IMR-90 (cell line): Measurements from ENCODE around the gene NDOR1. TPM values are rescaled to one million over a fixed set of nuclear protein-coding genes. Genes with fewer than 3 reads are reported as not detected.

Experiments used
- ATAC-seq: fragments of 200-7000 bp; cut with Tn5 transposase; 2 replicates; pipeline ENCODE4 v1.9.1; 2020; ENCODE audit warnings: low read depth, mild to moderate bottlenecking, moderate library complexity
- BruUV-seq: library from RNA; stranded (reverse); fragments of 400-500 nt; replicated peaks from 2 replicates; lab custom pipeline; 2021; lab: Mats Ljungman, UMichigan
- CTCF ChIA-PET: fragments of 300-600 bp; formaldehyde crosslinking; extraction: SDS; loops from one replicate; lab custom pipeline; 2021; ENCODE audit warnings: antibody characterized with exemption; lab: Yijun Ruan, JAX
- POLR2A ChIA-PET: fragments of 300-600 bp; sonication (Branson Sonifier 250); formaldehyde crosslinking; loops from one replicate; lab custom pipeline; 2022; ENCODE audit warnings: antibody characterized with exemption; ENCODE audit not compliant: unreplicated experiment; lab: Charles Lee
- DNase-seq: peaks from one replicate; pipeline ENCODE4 v3.0.0; 2013
- H2AFZ ChIP-seq: replicated peaks from 2 replicates; pipeline ENCODE3; 2013; ENCODE audit warnings: low read length, mild to moderate bottlenecking; ENCODE audit not compliant: poor library complexity
- H2AK5ac ChIP-seq: 2 replicates; pipeline ENCODE4 v1.6.1; 2013; ENCODE audit warnings: low read depth, low read length, inconsistent platforms
- H2AK9ac ChIP-seq: replicated peaks from 2 replicates; pipeline ENCODE3; 2013; ENCODE audit warnings: mild to moderate bottlenecking, low read depth, low read length, moderate library complexity; ENCODE audit not compliant: poor library complexity
- H2BK120ac ChIP-seq: 2 replicates; pipeline ENCODE4 v1.6.1; 2013; ENCODE audit warnings: low read depth, low read length, inconsistent platforms
- H2BK15ac ChIP-seq: 3 replicates; pipeline ENCODE4 v1.6.1; 2013; ENCODE audit warnings: low read depth, low read length, inconsistent platforms
- H2BK20ac ChIP-seq: 2 replicates; pipeline ENCODE4 v1.6.1; 2013; ENCODE audit warnings: low read depth, mild to moderate bottlenecking, inconsistent platforms, low read length, moderate library complexity
- H2BK5ac ChIP-seq: 2 replicates; pipeline ENCODE4 v1.6.1; 2013; ENCODE audit warnings: mild to moderate bottlenecking, low read depth, low read length, inconsistent platforms; ENCODE audit not compliant: poor library complexity, severe bottlenecking
- H3K14ac ChIP-seq: replicated peaks from 2 replicates; pipeline ENCODE4 v1.6.1; 2013; ENCODE audit warnings: low read depth, low read length, inconsistent platforms
- H3K18ac ChIP-seq: 2 replicates; pipeline ENCODE4 v1.6.1; 2013; ENCODE audit warnings: low read depth, low read length, control low read depth
- H3K23ac ChIP-seq: 2 replicates; pipeline ENCODE4 v1.6.1; 2013; ENCODE audit warnings: low read depth, low read length, inconsistent platforms
- H3K27ac ChIP-seq: 2 replicates; pipeline ENCODE4 v1.5.1; 2013; ENCODE audit warnings: mild to moderate bottlenecking, control low read depth, low read length; ENCODE audit not compliant: insufficient read depth
- H3K27me3 ChIP-seq: 2 replicates; pipeline ENCODE4 v1.6.1; 2013; ENCODE audit warnings: low read length; ENCODE audit not compliant: control insufficient read depth, insufficient read depth
- H3K36me3 ChIP-seq: 2 replicates; pipeline ENCODE4 v1.6.1; 2013; ENCODE audit warnings: low read length, mixed read lengths; ENCODE audit not compliant: control insufficient read depth, insufficient read depth
- H3K4ac ChIP-seq: 2 replicates; pipeline ENCODE4 v1.6.1; 2013; ENCODE audit warnings: low read depth, low read length, inconsistent platforms
- H3K4me1 ChIP-seq: 2 replicates; pipeline ENCODE4 v1.6.1; 2013; ENCODE audit warnings: low read length, mixed read lengths; ENCODE audit not compliant: control insufficient read depth, insufficient read depth
- H3K4me2 ChIP-seq: 2 replicates; pipeline ENCODE4 v1.6.1; 2013; ENCODE audit warnings: low read depth, mild to moderate bottlenecking, control low read depth, low read length, moderate library complexity
- H3K4me3 ChIP-seq: 2 replicates; pipeline ENCODE4 v1.5.1; 2013; ENCODE audit warnings: low read depth, mild to moderate bottlenecking, control low read depth, low read length, moderate library complexity; ENCODE audit not compliant: insufficient read depth
- H3K56ac ChIP-seq: 2 replicates; pipeline ENCODE4 v1.6.1; 2013; ENCODE audit warnings: low read length, inconsistent platforms; ENCODE audit not compliant: insufficient read depth; ENCODE audit errors: extremely low read depth
- H3K79me1 ChIP-seq, 2 experiments: 2 replicates each; pipeline ENCODE4 v1.6.1; 2013; ENCODE audit warnings: low read length in 2 of 2, inconsistent platforms in 1 of 2, low read depth in 1 of 2
- H3K9ac ChIP-seq: 2 replicates; pipeline ENCODE4 v1.6.1; 2013; ENCODE audit warnings: low read depth, low read length, control low read depth
- H3K9me1 ChIP-seq: 2 replicates; pipeline ENCODE4 v1.6.1; 2013; ENCODE audit warnings: low read length, inconsistent platforms; ENCODE audit not compliant: insufficient read depth
- H3K9me3 ChIP-seq: 2 replicates; pipeline ENCODE4 v1.6.1; 2013; ENCODE audit warnings: low read length; ENCODE audit not compliant: control insufficient read depth, insufficient read depth
- H4K20me1 ChIP-seq: 2 replicates; pipeline ENCODE4 v1.6.1; 2013; ENCODE audit warnings: low read length, inconsistent platforms; ENCODE audit not compliant: insufficient read depth
- H4K5ac ChIP-seq: 2 replicates; pipeline ENCODE4 v1.6.1; 2013; ENCODE audit warnings: mild to moderate bottlenecking, low read depth, low read length, control low read depth
- H4K8ac ChIP-seq, 2 experiments: 2 replicates each; pipeline ENCODE4 v1.6.1; 2013; ENCODE audit warnings: low read depth in 2 of 2, low read length in 2 of 2, control low read depth in 1 of 2, inconsistent platforms in 1 of 2
- H4K91ac ChIP-seq: 2 replicates; pipeline ENCODE4 v1.6.1; 2013; ENCODE audit warnings: low read depth, low read length, inconsistent platforms; ENCODE audit not compliant: insufficient read depth
- BHLHE40 ChIP-seq: fragments of 150-350 bp; IDR thresholded peaks from 2 replicates; pipeline ENCODE4 v1.6.1; 2016; ENCODE audit warnings: mild to moderate bottlenecking, low read depth, low read length
- CHD1 ChIP-seq: IDR thresholded peaks from 2 replicates; pipeline ENCODE4 v1.6.1; 2012; ENCODE audit warnings: low read depth, low read length, improper control_type of control experiment
- CTCF ChIP-seq: conservative IDR thresholded peaks from 2 replicates; pipeline ENCODE4 v1.5.1; 2012; ENCODE audit warnings: mild to moderate bottlenecking, low read depth, low read length, improper control_type of control experiment
- ELK1 ChIP-seq: fragments of 150-350 bp; IDR thresholded peaks from 2 replicates; pipeline ENCODE4 v1.6.1; 2016; ENCODE audit warnings: low read depth, mild to moderate bottlenecking, low read length, moderate library complexity, borderline replicate concordance
- FOS ChIP-seq: fragments of 150-350 bp; IDR thresholded peaks from 2 replicates; pipeline ENCODE4 v1.6.1; 2016; ENCODE audit warnings: low read depth, low read length
- MAFK ChIP-seq: IDR thresholded peaks from 2 replicates; pipeline ENCODE4 v1.6.1; 2012; ENCODE audit warnings: low read depth, low read length, improper control_type of control experiment
- MAZ ChIP-seq: IDR thresholded peaks from 2 replicates; pipeline ENCODE4 v1.6.1; 2012; ENCODE audit warnings: low read depth, mild to moderate bottlenecking, low read length, improper control_type of control experiment, moderate library complexity, borderline replicate concordance
- MXI1 ChIP-seq: IDR thresholded peaks from 2 replicates; pipeline ENCODE4 v1.6.1; 2012; ENCODE audit warnings: low read depth, mild to moderate bottlenecking, low read length, moderate library complexity, borderline replicate concordance
- NFE2L2 ChIP-seq: fragments of 150-350 bp; IDR thresholded peaks from 2 replicates; pipeline ENCODE4 v1.6.1; 2016; ENCODE audit warnings: low read depth, mild to moderate bottlenecking, low read length
- POLR2A ChIP-seq: IDR thresholded peaks from 2 replicates; pipeline ENCODE4 v1.6.1; 2012; ENCODE audit warnings: mild to moderate bottlenecking, low read depth, low read length
- RAD21 ChIP-seq: IDR thresholded peaks from 2 replicates; pipeline ENCODE4 v1.6.1; 2012; ENCODE audit warnings: low read length, improper control_type of control experiment
- RCOR1 ChIP-seq: IDR thresholded peaks from 2 replicates; pipeline ENCODE4 v1.6.1; 2012; ENCODE audit warnings: mild to moderate bottlenecking, low read length, improper control_type of control experiment; ENCODE audit not compliant: insufficient replicate concordance
- RFX5 ChIP-seq: IDR thresholded peaks from 2 replicates; pipeline ENCODE4 v1.8.0; 2012; ENCODE audit warnings: low read depth, mild to moderate bottlenecking, low read length, moderate library complexity
- SMC3 ChIP-seq: fragments of 150-350 bp; IDR thresholded peaks from 2 replicates; pipeline ENCODE4 v1.6.1; 2016; ENCODE audit warnings: low read depth, mild to moderate bottlenecking, antibody characterized with exemption, low read length, moderate library complexity
- USF2 ChIP-seq: fragments of 150-350 bp; IDR thresholded peaks from 2 replicates; pipeline ENCODE4 v1.6.1; 2017; ENCODE audit warnings: mild to moderate bottlenecking, antibody characterized with exemption, low read length, low read depth
- WGBS, 2 experiments: methylation state at CpG; one replicate each; pipeline versions ENCODE4 v1.1.5 to v1.1.7; 2013; ENCODE audit warnings: missing lambda C conversion rate in 2 of 2; ENCODE audit not compliant: insufficient read length in 1 of 2; ENCODE audit errors: extremely low coverage in 2 of 2; 5-methylcytosine and 5-hydroxymethylcytosine counted together
- dilution Hi-C: fragments of 300-500 bp; cut with HindIII; formaldehyde crosslinking; loops from one replicate; pipeline ENCODE4 v1.14.3; 2018; ENCODE audit warnings: low sequenced_read_pairs; ENCODE audit not compliant: unreplicated experiment
- in situ Hi-C: fragments of 300-500 bp; cut with MboI; formaldehyde crosslinking; loops from 3 replicates; pipeline ENCODE4 v1.14.3; 2019; ENCODE audit warnings: low sequenced_read_pairs, inconsistent platforms, mixed read lengths
- intact Hi-C: fragments of 100-400 bp; cut with micrococcal nuclease; formaldehyde crosslinking; loops from 2 replicates; pipeline ENCODE4 v1.10.0; 2022
- polyA plus RNA-seq, 3 experiments: library from polyadenylated mRNA; depleted of rRNA; stranded (reverse); fragments of >200 nt; gene quantifications; 2 replicates each; pipeline ENCODE4 v1.2.3, GENCODE V29; 2012; ENCODE audit warnings: low replicate concordance in 1 of 3
- total RNA-seq: library from RNA; depleted of rRNA; stranded (reverse); fragments of >200 nt; gene quantifications from 2 replicates; pipeline ENCODE4 v1.2.3, GENCODE V29; 2012

NDOR1 gene
- total and polyA plus RNA-seq, 2 of the 4 experiments (the other 2 are of a cell fraction): 0.90 to 10.6 TPM

- Histone ChIP-seq H3K14ac (no peak overlapping the region), H3K27ac (no peak overlapping the region), H3K79me1 (no peaks in the 10 kb centered on the region), H4K8ac (no peak overlapping the region), H2BK15ac (no peak overlapping the region), H3K9me3 (no peaks in the 10 kb centered on the region), H3K4me3 (no peak overlapping the region), H2BK120ac (no peak overlapping the region), H3K23ac (no peak overlapping the region), H4K5ac (no peak overlapping the region), H2AK5ac (no peak overlapping the region), H3K18ac (no peak overlapping the region), H2AK9ac (peak overlapping the region; percentile 65), H3K4ac (no peak overlapping the region), H3K4me2 (no peak overlapping the region), H3K36me3 (no peaks in the 10 kb centered on the region), H2BK5ac (no peak overlapping the region), H3K27me3 (peaks cover 59% of the 10 kb centered on the region), H4K91ac (no peak overlapping the region), H4K20me1 (0 out of 2 replicates have a peak, but pooled peaks cover 5% of the 10 kb centered on the region), H3K56ac (no peak overlapping the region), H2BK20ac (no peak overlapping the region), H2AFZ (peak overlapping the region; percentile 32), H3K9me1 (peaks cover 5% of the 10 kb centered on the region), H3K4me1 (peaks cover 2% of the 10 kb centered on the region; the same call in 1 of the 2 replicates), H3K9ac (no peak overlapping the region)
- DNase-seq: no peak
- ChIA-PET POLR2A (no interaction called here), CTCF (interaction anchor here (0.7 kb wide), 1 partner anchor 28 kb away, joined by 3 read pairs; no protein-coding TSS in a partner anchor)
- WGBS, 2 experiments: 80% methylated on average over 11 of the region's 19 CpGs; no CpG with 5 or more reads in 1 of the 2 experiments
- in situ Hi-C loops: no loop called here
- dilution Hi-C loops: no loop called here
- no TSS peak for BruUV-seq
- intact Hi-C loops: no loop called here
- no peak for ATAC-seq
- TF ChIP-seq MAZ (no peak), BHLHE40 (no peak), SMC3 (no peak), POLR2A (no peak), RFX5 (no peak), MXI1 (no peak), MAFK (no peak), FOS (no peak), CHD1 (no peak), RCOR1 (no peak), CTCF (no peak), NFE2L2 (no peak), USF2 (no peak), RAD21 (no peak), ELK1 (no peak)
Measured at GRCh38 chr9:137157618-137158415, 47.7 kb upstream of the NDOR1 start.
